ENCODE data around the gene TC2N. TPM values are rescaled to one million over a fixed set of nuclear protein-coding genes. Genes with fewer than 3 reads are reported as not detected.

TC2N gene
- total RNA-seq, 1 donor from 2014 or later: 1.2 TPM

GRCh38 chr14:91884664-91885063 lies 17.3 kb upstream of the TC2N start:
- peaks cover 31% of the 10 kb centered on the region for H3K27me3 Mint-ChIP-seq (ENCODE audit: low read depth, unreplicated experiment)

GRCh38 chr14:91883753-91884152 lies 16.4 kb upstream of the TC2N start:
- H3K36me3 Mint-ChIP-seq (ENCODE audit: low read depth, unreplicated experiment): peaks cover 4% of the 10 kb centered on the region

More at GRCh38 chr14:91884664-91885063, 17.3 kb upstream of the TC2N start:
- no peaks in the 10 kb centered on the region for H3K27me3 ChIP-seq (ENCODE audit: insufficient read depth, low read length)
- no peaks in the 10 kb centered on the region for H3K36me3 ChIP-seq (ENCODE audit: insufficient read depth, low read length)
- Mint-ChIP-seq H3K4me3 (ENCODE audit: unreplicated experiment) (no peak overlapping the region), H3K4me1 (ENCODE audit: low read depth, unreplicated experiment) (peaks cover 9% of the 10 kb centered on the region), H3K27ac (ENCODE audit: unreplicated experiment) (no peak overlapping the region), H3K9me3 (ENCODE audit: unreplicated experiment) (peaks cover 5% of the 10 kb centered on the region), H3K36me3 (ENCODE audit: low read depth, unreplicated experiment) (peaks cover 4% of the 10 kb centered on the region)
- H3K79me2 ChIP-seq (ENCODE audit: insufficient read depth, low read length): no peaks in the 10 kb centered on the region
- DNase-seq (ENCODE audit: low read depth) (no peak), FAIRE-seq (no peak)
- H3K4me3 ChIP-seq (ENCODE audit: insufficient read depth, low read depth, low read length): no peak overlapping the region
- no peak overlapping the region for H3K9ac ChIP-seq (ENCODE audit: low read length)
- no peaks in the 10 kb centered on the region for H4K20me1 ChIP-seq (ENCODE audit: insufficient read depth, low read length)
- no peak overlapping the region for H3K4me2 ChIP-seq (ENCODE audit: low read length)
- no peaks in the 10 kb centered on the region for H3K9me3 ChIP-seq (ENCODE audit: insufficient read depth, low read depth, low read length)
- H3K27ac ChIP-seq (ENCODE audit: low read depth, low read length): no peak overlapping the region
- H3K4me1 ChIP-seq (ENCODE audit: insufficient read depth, low read length): peaks cover 1% of the 10 kb centered on the region
- TF ChIP-seq EZH2 (IDR thresholded peaks at IDR 0.05; ENCODE audit: insufficient read depth, low read length) (no peak), CTCF (IDR thresholded peaks at IDR 0.05; ENCODE audit: insufficient read depth, low read depth, low read length) (no peak)
- H2AFZ ChIP-seq (ENCODE audit: low read depth, low read length): no peak overlapping the region

More at GRCh38 chr14:91883753-91884152, 16.4 kb upstream of the TC2N start:
- Histone ChIP-seq H4K20me1 (ENCODE audit: insufficient read depth, low read length) (no peaks in the 10 kb centered on the region), H3K4me3 (ENCODE audit: insufficient read depth, low read depth, low read length) (no peak overlapping the region), H3K9ac (ENCODE audit: low read length) (no peak overlapping the region), H3K9me3 (ENCODE audit: insufficient read depth, low read depth, low read length) (no peaks in the 10 kb centered on the region), H3K27ac (ENCODE audit: low read depth, low read length) (no peak overlapping the region), H3K27me3 (ENCODE audit: insufficient read depth, low read length) (no peaks in the 10 kb centered on the region), H3K4me1 (ENCODE audit: insufficient read depth, low read length) (no peaks in the 10 kb centered on the region), H3K4me2 (ENCODE audit: low read length) (no peak overlapping the region), H3K36me3 (ENCODE audit: insufficient read depth, low read length) (no peaks in the 10 kb centered on the region), H2AFZ (ENCODE audit: low read depth, low read length) (no peak overlapping the region), H3K79me2 (ENCODE audit: insufficient read depth, low read length) (no peaks in the 10 kb centered on the region)
- Mint-ChIP-seq H3K27me3 (ENCODE audit: low read depth, unreplicated experiment) (peaks cover 33% of the 10 kb centered on the region), H3K4me1 (ENCODE audit: low read depth, unreplicated experiment) (peaks cover 9% of the 10 kb centered on the region), H3K9me3 (ENCODE audit: unreplicated experiment) (peaks cover 8% of the 10 kb centered on the region), H3K4me3 (ENCODE audit: unreplicated experiment) (no peak overlapping the region), H3K27ac (ENCODE audit: unreplicated experiment) (no peak overlapping the region)
- no peak for DNase-seq (ENCODE audit: low read depth)
- TF ChIP-seq EZH2 (IDR thresholded peaks at IDR 0.05; ENCODE audit: insufficient read depth, low read length) (no peak), CTCF (IDR thresholded peaks at IDR 0.05; ENCODE audit: insufficient read depth, low read depth, low read length) (no peak)
- no peak for FAIRE-seq

All from astrocyte (in vitro differentiated cells and primary cell).